Measurements from ENCODE around the gene SBK2.
"Not testable (repeated sequence)": the region's sequence is repeated elsewhere in the genome, so short reads cannot be mapped to it uniquely, and the experiment has no call there.

The SBK2 gene

DNA sequence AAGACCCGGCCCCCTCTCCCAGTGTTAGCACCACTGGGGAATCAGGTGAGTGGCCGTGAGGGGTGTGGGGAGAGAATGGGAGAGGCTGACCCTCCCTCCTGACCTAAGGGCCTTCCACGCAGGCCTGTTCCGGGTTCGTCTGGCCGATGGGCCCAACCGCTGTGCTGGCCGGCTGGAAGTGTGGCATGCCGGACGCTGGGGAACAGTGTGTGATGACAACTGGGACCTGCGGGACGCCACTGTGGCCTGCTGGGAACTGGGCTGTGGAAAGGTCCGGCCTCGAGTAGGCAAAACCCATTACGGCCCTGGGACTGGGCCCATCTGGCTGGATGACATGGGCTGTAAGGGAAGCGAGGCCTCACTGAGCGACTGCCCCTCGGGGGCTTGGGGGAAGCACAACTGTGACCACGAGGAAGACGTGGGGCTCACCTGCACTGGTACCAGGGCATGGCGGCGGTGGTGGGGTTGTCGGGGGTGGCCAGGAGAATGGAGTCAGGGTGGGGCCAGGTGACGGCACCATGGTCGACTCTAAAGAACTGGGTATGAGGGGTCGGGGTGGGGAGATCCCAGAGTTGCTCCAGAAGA lies 36.5 kb downstream of the SBK2 start:
- DNase-seq = no peak

DNA sequence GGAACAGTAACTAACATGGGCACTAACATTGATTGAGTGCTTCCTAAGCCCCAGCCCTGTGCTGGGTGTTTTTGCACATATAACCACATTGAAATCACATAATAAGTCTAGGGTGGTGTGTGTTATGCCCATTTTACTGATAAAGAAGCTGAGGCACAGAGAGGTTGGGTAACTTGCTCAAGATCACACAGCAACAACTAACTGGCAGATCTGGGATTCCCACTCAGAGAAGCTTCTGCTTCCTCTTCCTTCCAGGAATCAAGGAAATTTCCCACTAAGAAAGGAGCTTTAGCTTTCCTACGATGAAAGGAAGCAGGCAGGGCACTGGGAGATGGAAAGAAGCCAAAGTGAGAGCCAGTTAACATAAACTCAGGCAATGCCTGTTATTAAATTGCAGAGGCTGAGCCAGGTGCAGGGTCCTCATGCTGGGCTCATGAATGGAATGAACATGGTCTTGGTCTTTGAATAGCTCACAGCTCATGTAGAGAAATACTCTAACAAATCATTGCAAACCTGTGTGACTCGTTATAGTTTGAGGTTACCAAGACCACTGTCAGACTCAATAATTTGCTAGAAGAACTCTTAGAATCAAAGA lies 38.6 kb downstream of the SBK2 start:
- no peak for DNase-seq

DNA sequence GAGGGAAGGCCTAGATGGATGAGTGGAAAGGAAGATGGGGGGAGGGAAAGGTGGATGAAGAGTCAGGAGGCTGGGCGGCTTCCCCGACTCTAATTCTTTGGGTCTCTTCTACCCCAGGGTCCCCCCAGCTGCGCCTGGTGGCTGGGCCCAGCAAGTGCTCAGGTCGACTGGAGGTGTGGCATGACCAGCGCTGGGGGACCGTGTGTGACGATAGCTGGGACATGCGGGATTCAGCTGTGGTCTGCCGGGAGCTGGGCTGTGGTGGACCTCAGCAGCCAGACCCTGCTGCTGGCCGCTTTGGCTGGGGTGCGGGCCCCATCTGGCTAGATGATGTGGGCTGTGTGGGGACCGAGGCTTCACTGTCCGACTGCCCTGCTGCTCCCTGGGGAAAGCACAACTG lies 39.2 kb downstream of the SBK2 start:
- no peak for DNase-seq

DNA sequence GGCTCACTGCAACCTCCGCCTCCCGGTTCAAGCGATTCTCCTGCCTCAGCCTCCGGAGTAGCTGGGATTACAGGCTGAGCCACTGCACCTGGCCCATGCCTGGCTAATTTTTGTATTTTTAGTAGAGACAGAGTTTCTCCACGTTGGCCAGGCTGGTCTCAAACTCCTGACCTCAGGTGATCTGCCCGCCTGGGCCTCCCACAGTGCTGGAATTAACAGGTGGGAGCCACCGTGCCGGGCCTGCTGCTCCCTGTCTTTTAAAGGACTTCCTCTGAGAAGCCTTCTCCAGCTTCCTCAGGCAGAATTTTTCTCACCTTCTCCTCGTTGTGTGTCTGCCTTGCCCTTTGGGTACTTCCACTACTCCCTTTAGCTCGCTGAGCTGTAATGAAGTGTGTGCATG lies 40.1 kb downstream of the SBK2 start:
- not testable (repeated sequence) for DNase-seq

DNA sequence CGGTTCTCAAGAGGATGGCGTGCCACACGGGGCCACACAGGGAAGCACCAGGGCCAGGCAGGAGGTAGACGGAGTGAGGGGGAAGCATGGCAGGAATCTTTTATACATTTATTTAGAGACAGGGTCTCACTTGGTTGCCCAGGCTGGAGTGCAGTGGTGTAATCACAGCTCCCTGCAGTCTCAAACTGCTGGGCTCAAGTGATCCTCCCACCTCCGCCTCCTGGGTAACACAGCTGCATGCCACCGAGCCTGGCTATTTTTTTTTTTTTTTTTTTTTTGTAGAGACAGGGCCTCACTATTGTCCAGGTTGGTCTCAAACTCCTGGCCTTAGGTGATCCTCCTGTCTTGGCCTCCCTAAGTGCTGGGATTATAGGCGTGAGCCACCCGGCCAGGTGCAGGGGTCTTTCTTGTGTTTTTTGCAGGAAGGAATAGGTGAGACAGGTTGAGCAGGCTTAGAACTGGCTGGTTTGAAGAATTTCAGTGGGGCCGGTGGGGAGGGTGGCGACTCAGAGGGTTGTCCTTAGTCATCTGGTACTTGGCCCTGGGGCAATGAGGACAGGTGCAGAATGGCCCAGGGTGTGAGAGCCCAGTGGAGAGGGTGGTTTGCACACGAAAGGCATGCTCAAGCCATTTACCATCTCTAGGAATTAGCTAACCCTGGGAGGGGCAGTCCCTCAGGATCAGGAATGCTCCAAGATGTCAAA lies 41.1 kb downstream of the SBK2 start:
- DNase-seq = no peak

DNA sequence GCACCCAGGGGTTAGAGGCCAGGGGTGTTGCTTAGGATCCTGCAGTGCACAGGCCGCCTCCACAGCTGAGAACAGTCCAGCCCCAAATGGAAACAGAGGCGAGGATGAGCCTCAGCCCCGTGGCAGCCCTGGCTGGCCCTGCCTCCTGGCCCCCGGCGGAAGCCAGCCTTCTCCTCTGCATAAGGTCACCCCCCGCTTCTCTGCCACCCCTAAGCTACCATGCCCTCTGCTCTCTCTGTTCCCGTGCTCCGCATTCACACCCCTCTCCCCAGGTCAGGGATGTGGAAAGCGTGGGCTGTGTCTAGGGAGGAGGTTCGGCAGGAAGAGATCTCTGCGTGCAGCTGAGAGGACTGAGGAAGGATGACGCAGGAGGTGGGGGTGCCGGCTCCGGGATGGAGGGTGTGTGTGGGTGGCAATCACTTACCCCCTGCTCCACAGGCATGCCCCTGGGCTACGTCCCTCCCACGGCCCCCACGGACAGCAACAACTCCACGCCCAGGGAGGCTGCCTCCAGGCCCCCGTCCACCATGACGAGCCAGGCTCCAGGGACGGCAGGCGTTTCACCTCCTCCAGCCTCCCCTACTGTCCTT lies 42.7 kb downstream of the SBK2 start:
- no peak for DNase-seq

DNA sequence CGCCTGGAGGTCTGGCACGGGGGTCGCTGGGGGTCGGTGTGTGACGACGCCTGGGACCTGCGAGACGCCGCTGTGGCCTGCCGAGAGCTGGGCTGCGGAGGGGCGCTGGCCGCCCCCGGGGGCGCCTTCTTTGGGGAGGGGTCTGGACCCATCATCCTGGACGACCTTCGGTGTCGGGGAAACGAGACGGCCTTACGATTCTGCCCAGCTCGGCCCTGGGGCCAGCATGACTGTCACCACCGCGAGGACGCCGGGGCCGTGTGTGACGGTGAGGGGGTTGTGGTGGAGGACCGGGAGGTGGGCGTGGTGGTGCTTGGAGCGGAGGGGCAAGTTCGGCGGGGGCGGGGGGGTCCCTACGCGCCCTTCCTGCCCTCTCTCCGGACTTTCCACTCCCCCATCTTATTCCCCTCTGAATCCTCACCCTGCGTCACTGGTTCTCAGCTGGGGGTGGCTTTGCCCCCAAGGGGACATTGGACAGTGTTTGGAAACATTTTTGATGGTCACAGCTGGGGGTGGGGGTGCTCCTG lies 43.2 kb downstream of the SBK2 start:
- DNase-seq = no peak

DNA sequence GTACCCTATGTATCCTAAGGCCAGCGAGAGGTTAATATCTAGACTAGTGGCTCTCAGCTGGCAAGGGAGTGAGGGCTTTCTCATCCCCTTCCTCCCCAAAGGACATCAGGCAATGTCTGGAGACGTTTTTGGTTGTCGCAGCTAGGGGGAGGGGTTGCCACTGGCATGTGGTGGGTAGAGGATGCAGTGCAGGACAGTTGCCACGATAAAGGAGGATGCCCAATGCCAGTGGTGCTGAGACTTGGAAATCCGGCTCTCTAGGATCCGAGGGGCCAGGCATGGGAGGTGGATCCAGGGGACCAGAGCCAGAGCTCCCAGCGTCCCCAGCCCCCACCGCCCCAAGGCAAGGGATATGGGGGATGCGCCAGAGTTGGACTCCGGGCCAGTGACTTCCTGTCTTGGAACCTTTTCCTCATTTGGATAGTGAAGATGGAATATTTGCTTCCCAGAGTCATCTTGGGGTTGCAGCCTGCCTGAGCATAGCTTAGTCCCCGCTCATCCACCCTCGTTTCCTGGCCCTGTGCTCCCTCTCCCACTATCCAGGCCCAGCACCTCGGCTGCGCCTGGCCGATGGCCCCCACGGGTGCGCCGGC lies 43.8 kb downstream of the SBK2 start:
- DNase-seq = no peak

DNA sequence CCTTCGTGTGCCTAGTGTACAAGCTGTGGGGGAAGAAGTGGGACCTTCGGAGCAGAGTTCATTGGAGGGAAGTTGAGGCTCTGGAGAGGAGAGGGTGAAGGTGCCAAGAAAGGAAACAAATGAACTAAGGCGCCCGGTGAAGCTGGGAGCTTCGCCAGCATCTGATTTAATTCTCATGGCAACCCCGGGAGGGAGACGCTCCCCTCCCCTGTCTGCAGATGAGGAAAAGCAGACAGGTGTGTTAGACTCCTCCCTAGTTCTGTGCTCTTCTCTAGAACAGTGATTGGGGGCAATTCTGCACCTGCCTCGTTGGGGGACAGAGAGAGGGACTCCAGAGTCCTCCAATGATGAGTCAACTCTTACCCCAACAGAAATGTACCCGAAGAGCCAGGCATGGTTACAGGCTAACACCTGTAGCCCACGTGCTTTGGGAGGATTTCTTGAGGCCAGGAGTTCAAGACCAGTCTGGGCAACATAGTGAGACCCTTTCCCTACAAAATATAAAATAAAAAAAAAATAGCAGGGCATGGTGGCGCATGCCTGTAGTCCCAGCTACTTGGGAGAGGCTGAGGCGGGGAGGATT lies 44.5 kb downstream of the SBK2 start:
- no peak for DNase-seq

DNA sequence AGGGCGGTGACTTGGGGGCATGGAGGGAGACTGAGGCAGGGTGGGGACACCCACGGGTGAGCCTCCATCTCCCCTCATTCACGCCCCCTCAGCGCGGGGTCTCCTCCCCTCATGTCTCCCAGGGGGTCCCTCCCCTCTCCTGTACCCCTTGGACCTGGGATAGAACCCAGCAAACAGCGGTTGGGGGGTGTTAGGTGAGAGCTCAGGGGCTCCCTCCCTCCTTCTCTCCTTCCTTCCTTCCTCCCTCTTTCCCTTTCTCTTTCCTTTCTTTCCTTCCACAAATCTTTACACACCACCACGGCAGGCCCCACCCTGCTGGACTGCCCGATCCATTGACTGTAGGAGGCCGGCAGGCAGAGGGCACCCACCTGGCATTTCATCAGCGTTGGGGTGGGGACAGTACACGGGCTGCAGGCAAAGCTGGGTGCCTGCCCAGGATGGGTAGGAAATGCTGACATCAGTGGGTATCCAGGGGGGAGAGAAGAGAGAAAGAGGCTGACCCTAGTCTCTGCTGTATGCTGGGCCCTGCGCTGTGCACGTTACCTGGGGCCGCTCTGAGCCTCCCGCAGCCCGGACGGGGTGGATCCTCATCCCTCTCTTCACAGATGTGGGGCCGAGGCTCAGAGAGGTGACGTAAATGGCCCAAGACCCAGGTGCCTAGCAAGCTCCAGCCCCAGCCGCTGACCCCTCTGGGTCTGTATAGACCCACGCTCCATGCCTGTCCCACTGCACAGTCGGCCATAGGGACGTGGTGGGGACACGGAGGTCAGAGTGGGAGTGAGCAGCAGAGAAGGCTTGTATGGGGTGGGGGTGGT lies 45.2 kb downstream of the SBK2 start:
- DNase-seq = no peak

DNA sequence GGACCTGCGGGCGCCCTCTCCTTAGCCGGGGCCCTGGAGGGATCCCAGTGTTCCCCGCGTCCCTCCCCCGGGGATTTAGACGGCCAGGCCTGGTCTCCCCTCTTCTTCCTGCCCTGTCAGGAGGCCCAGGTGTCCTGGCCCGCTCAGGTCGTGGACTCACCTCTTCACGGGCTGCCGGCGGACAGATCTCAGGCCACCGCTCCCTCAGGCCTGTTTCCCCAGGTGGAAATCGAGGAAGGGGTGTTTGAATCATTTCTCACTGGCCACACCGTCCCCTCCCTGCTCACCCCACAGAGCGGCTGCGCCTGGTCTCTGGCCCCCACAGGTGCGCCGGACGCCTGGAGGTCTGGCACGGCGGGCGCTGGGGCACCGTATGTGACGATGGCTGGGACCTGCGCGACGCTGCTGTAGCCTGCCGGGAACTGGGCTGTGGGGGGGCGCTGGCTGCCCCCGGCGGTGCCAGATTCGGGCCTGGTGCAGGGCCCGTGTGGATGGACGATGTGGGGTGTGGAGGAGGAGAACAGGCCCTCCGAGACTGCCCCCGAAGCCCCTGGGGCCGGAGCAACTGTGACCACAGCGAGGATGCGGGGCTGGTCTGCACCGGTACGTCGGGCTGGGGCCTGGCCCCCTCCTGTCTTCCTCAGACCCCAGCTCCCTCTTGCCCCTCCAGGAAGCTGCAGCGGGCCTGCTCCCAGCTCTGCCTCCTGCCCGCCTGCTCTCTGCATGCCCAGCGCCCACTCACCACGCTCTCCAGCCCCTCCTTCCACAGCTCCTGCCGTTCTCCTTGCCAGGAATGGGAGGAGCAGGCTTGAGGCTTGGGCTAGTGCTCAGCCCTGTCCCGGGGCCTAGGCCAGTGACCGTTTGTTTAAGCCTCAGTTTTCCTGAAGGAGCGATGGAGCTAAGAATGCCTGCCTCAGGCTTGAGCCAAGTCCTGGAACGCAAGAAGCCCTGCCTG lies 46.2 kb downstream of the SBK2 start:
- DNase-seq = no peak

DNA sequence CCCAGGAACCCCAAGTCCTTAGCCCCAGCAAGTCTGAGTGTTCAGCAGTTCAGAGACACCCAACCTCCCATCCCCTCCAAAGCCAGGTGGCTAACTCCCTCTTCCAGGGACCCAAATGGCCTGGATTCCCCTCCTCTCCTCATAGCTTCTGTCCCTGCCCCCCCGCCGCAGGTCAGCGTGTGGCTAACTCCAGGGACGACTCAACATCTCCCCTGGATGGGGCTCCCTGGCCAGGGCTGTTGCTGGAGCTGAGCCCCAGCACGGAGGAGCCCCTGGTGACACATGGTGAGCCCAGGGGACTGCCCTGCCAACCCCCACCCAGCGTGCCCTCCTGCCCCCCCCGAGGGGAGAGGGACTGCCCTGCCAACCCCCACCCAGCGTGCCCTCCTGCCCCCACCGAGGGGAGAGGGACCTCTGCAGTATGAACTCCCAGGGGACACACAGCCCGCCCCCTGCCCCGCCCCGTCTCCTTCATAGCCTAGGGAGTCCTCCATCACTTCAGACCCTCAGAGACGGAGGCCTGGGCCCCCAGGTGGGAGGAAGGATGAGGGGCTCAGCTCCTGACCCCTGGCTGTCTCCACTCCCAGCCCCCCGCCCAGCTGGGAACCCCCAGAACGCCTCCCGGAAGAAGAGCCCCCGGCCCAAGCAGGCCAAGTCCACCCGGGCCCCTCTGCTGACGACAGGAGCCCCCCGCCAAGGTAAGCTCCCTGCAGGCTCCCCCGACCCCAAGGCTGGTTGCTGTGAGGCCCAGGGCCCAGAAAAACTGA lies 47.0 kb downstream of the SBK2 start:
- DNase-seq = peak; percentile 37

DNA sequence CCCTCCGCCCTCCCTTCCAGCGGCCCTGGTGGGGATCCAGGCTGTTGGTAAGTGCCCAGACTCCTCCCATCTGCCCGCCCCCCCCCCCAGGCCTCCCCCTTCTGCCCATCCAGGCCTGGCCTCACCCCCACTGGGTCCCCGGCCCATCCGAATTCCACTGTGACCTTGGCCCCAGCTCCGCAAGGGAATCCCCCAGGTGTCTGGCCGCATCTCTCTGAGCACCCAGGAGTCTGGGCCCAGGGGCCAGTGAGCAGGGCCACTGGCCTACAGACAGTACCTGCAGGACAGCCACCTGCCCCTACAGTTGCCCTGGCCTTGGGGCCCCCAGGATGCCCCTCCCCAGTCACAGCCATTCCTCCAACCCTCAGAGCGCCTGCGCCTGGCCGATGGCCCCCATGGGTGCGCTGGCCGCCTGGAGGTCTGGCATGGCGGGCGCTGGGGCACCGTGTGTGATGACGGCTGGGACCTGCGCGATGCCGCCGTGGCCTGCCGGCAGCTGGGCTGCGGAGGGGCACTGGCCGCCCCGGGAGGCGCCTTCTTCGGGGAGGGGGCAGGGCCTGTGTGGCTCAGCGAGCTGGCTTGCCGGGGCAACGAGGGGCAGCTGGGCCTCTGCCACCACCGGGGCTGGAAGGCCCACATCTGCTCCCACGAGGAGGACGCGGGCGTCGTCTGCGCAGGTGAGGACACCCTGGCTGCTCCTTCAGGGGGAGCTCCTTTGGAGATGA lies 47.8 kb downstream of the SBK2 start:
- DNase-seq = no peak

DNA sequence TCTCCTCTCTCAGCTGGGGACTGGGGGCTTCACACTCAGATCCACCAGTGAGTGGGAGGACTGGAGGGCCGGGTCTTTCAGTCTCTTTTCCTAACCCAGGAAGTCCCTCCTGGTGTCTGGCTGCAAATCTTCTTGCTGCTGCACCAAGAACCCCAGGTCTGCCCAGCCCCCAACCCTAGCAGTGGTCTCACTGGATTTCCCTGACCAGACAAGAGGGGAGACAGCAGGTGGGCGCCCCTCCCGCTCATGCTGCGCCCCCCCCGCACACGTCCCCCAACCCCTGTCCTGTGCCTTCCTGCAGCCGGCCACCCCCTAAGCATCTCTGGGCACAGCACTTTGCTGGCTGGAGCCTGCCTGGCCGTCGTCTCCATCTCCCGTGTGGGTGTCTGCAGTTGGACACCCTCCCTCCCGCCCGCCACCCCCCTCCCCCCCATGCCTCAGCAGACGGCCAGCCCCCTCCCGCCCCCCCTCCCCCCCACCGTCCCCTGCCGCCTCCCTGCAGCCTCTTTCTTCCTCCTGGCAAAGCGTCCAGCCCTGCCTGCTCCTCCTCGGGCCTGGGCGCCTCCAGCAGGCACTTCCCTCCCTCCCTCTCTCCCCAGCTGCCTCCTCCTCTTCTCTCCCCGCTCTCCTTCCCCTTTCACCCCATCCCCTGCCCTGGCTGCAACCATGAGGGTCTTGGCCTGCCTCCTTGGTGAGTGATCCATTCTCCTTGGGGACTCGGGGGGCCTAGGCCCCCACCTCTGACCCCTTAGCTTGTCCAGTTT lies 48.8 kb downstream of the SBK2 start, which contains the start of gene SSC5D:
SSC5D (plus strand) TSS at position 513 of the 764 bp plus-strand sequence; CDS start at position 667, 154 bp downstream.
- peak; percentile 27 for DNase-seq

DNA sequence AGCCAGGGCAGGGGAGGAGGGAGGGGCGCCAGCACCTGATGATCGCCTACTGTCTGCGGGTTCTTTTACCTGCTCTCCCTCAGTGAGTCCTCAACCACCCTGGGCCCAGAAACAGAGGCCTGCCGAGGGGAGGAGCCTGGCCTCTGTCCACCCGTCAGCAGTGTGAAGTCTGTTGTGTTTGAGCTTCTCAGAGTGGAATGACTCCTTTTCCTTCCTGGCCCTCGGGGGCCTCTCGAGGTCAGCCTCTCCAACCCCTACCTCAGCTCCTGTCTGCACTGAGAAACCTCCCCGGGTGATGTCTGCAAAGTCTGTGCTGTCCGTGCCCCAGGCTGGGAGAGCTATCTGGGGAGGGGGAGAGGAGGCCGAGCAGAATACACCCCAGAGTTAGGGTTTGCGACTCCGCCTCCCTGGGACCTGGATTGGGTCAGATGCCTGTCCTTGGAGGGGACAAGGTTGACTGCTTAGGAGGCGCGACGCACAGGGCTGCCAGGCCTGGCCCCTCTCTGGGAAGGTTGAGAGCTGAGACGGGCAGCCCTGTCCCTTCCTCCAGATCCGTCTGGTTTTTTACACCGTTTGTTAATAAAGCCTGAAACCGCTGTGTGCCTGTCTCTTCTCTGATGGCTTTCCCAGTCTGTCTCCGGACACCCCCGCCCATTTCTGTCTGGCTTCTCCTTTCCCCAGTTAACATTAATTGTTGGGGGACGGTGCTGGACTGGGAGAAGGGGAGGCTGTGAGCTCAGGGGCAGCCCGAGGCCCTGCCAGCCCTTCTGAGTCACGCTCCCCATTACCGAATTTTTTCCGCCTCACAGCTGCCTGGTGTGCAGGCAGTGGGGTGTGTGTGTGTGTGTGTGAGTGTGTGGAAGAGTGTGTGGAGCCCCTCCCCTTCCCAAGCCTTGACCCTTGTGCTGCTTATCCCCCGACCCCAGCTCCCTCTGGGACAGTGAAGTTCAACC lies 49.7 kb downstream of the SBK2 start:
- DNase-seq = no peak

DNA sequence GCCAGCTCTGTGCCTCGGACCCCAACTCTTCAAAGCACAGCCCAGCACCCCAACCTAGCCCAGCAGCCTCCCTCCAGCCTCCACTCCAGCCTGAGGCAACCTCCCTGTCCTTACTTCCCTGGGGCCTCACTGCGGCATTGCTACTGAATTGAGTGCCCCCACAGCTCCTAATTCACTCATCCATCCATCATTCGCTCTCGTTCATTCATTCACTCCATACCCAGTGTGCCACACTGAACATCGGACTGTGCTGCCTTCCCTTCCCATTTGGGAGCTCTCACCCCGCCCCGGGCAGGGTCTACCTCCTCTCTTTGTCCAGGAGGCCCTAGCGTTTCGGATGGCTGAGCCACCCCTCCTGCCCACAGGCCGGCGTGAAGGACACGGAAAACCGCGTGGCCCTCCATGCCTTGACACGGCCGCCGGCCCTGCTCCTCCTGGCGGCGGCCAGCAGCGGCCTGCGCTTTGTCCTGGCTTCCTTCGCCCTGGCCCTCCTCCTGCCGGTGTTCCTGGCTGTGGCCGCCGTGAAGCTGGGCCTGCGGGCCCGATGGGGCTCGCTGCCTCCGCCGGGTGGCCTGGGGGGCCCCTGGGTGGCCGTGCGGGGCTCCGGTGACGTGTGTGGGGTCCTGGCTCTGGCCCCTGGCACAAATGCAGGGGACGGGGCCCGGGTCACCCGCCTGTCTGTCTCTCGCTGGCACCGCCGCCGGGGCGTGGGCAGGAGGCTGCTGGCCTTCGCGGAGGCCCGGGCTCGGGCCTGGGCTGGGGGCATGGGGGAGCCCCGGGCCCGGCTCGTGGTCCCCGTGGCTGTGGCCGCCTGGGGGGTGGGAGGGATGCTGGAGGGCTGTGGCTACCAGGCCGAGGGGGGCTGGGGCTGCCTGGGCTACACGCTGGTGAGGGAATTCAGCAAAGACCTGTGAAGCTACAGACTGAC lies 50.6 kb downstream of the SBK2 start:
- DNase-seq = no peak

All from NCI-H82 (cell line).